ENCODE results near the gene CRADD.

Gene CRADD

GRCh38 chr12:93827179-93827578, 150.0 kb downstream of the CRADD start:
- ChIA-PET POLR2A (ENCODE audit: low non-redundant PET) (no interaction called here), CTCF (no interaction called here)
- DNase-seq (ENCODE audit: low spot score) = no peak
- no peak overlapping the region for H3K27ac ChIP-seq
- no peak for TF ChIP-seq CTCF (conservative IDR thresholded peaks at IDR 0.05; ENCODE audit: low read depth)

DNA sequence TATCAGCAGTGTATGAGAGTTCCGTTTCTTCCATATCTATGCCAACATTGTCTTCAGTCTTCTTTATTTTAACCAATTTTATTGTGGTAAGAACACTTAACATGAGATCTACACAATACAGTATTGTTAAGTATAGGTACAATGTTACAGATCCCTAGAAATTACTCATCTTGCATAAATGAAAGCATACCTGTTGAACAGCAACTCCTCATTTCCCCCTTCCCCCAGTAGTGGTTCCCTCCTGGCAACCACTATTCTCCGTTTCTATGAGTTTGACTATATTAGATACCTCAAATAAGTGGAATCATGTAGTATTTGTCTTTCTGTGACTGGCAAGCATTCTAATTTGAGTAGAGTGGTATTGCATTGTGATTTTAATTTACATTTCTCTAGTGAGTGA, 150.5 kb downstream of the CRADD start:
- H3K27ac ChIP-seq = no peak overlapping the region
- no peak for DNase-seq (ENCODE audit: low spot score)
- TF ChIP-seq CTCF (conservative IDR thresholded peaks at IDR 0.05; ENCODE audit: low read depth) = no peak
- ChIA-PET CTCF (no interaction called here), POLR2A (ENCODE audit: low non-redundant PET) (no interaction called here)

- ChIA-PET CTCF (no interaction called here), POLR2A (ENCODE audit: low non-redundant PET) (no interaction called here)
- no peak for TF ChIP-seq CTCF (conservative IDR thresholded peaks at IDR 0.05; ENCODE audit: low read depth)
- no peak for DNase-seq (ENCODE audit: low spot score)
- no peak overlapping the region for H3K27ac ChIP-seq
These were observed 151.8 kb downstream of the CRADD start for GRCh38 chr12:93829016-93829415.

- no peak for DNase-seq (ENCODE audit: low spot score)
- no peak for TF ChIP-seq CTCF (conservative IDR thresholded peaks at IDR 0.05; ENCODE audit: low read depth)
- CTCF ChIA-PET = no interaction called here
- no peak overlapping the region for H3K27ac ChIP-seq
- POLR2A ChIA-PET (ENCODE audit: low non-redundant PET) = no interaction called here
These were observed 154.2 kb downstream of the CRADD start for GRCh38 chr12:93831374-93831773.

DNA sequence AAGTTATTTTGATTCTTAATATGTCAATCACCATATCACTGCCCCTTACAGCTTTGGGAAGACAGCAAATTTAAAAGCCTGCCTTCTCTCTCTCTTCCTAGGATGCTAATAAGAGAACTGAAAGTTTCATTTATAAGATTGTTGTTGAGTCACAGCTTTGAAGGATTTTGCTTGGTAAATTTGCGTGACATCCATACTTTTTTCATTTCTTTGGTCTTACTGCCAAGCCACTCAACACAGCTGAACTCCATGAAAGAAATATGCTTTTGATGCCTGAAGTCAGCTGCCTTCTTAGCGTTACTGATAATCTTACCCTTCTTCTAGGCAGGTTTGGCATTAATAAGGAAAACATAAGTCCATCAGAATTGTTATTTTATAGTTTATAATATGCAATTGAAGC, 155.0 kb downstream of the CRADD start:
- no peak for DNase-seq (ENCODE audit: low spot score)
- ChIA-PET CTCF (interaction anchor here (0.7 kb wide), 1 partner anchor 329 kb away, joined by 3 read pairs; no protein-coding TSS in a partner anchor), POLR2A (ENCODE audit: low non-redundant PET) (no interaction called here)
- no peak for TF ChIP-seq CTCF (conservative IDR thresholded peaks at IDR 0.05; ENCODE audit: low read depth)
- no peak overlapping the region for H3K27ac ChIP-seq

DNA sequence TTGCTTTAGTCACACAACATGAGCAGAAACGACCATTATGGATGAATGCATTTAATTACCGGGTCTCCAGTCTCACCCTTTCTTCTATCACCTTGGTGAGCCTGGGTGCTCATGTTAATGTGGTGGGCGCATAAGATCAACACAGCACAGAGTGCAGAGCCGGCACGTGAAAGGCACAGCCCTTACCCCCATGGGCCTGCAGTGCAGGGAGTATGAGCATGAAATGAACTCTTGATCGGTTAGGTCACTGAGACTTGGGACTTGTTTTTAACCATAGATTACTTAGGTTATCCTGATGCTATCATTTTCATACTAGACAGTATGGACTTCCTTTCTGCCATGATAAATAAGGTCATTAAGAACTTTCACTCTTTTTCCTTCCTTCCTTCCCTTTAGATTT, 156.8 kb downstream of the CRADD start:
- ChIA-PET POLR2A (ENCODE audit: low non-redundant PET) (no interaction called here), CTCF (no interaction called here)

More for the DNA sequence above, 156.8 kb downstream of the CRADD start:
- no peak overlapping the region for H3K27ac ChIP-seq
- TF ChIP-seq CTCF (conservative IDR thresholded peaks at IDR 0.05; ENCODE audit: low read depth) = no peak
- DNase-seq (ENCODE audit: low spot score) = no peak
